A549 (cell line): ENCODE results near the gene PCDHB14.

ENCODE experiments used
- CHD2 ChIP-seq: fragments of 150-350 bp; IDR thresholded peaks from 2 replicates; pipeline ENCODE4 v1.6.1; 2014; ENCODE audit warnings: low read length; ENCODE audit not compliant: partially characterized antibody
- CTCF ChIP-seq: fragments of >200 bp; sonication (Bioruptor Twin); formaldehyde crosslinking; IDR thresholded peaks from 3 replicates; pipeline ENCODE4 v1.5.1; 2016
- E2F6 ChIP-seq: IDR thresholded peaks from 2 replicates; pipeline ENCODE4 v1.6.1; 2012; ENCODE audit warnings: low read depth, borderline replicate concordance
- FOSL2 ChIP-seq, 2 experiments: fragments of 450-650 bp in 1 of 2; fragments of >200 bp in 1 of 2; sonication (Bioruptor Twin) in 1 of 2; formaldehyde crosslinking; IDR thresholded peaks; 2 replicates each; pipeline versions ENCODE4 v1.5.0 to v1.6.1; 2016 to 2020; ENCODE audit warnings: mild to moderate bottlenecking in 1 of 2, moderate library complexity in 1 of 2
- GATA3 ChIP-seq: IDR thresholded peaks from 2 replicates; pipeline ENCODE4 v1.6.1; 2012; ENCODE audit warnings: borderline replicate concordance
- KDM5A ChIP-seq: fragments of 200-600 bp; sonication (generic); IDR thresholded peaks from 2 replicates; pipeline ENCODE4 v1.6.1; 2016; ENCODE audit warnings: antibody characterized with exemption, mild to moderate bottlenecking
- NFE2L2 ChIP-seq: fragments of 150-350 bp; conservative IDR thresholded peaks from 2 replicates; pipeline ENCODE4 v1.6.1; 2014; ENCODE audit warnings: low read length
- PHF8 ChIP-seq: fragments of 200-600 bp; sonication (generic); IDR thresholded peaks from 2 replicates; pipeline ENCODE4 v1.6.1; 2016; ENCODE audit warnings: low read depth, mild to moderate bottlenecking, antibody characterized with exemption, moderate library complexity, borderline replicate concordance
- RAD21 ChIP-seq, 2 experiments: fragments of >200 bp in 1 of 2; sonication (Bioruptor Twin) in 1 of 2; formaldehyde crosslinking in 1 of 2; IDR thresholded peaks in 1 of 2; conservative IDR thresholded peaks in 1 of 2; 2 replicates in 1 of 2; 3 replicates in 1 of 2; pipeline ENCODE4 v1.6.1; 2012 to 2018; ENCODE audit warnings: inconsistent platforms in 1 of 2

GRCh38 chr5:141196363-141196762 lies 26.8 kb upstream of the PCDHB14 start:
- TF ChIP-seq CTCF (no peak), FOSL2 (IDR thresholded peaks at IDR 0.05) (no peak), FOSL2 (CRISPR knock-in tag; IDR thresholded peaks at IDR 0.05) (no peak), KDM5A (no peak), RAD21 (conservative IDR thresholded peaks at IDR 0.05 in 1 of 2, IDR thresholded peaks at IDR 0.05 in 1 of 2) (no peak), CHD2 (no peak), PHF8 (no peak), E2F6 (no peak), NFE2L2 (no peak), GATA3 (no peak)
